GM18499 (cell line): Measurements from ENCODE around the gene HLA-DRB5.
"Not testable (repeated sequence)": the region's sequence is repeated elsewhere in the genome, so short reads cannot be mapped to it uniquely, and the experiment has no call there.

Experiments
- ATAC-seq: cut with Tn5 transposase; IDR thresholded peaks from one replicate; pipeline ENCODE4 v1.9.1; 2021; ENCODE audit warnings: moderate number of reproducible peaks; ENCODE audit not compliant: insufficient read depth, unreplicated experiment

The HLA-DRB5 gene

GRCh38 chr6:32529697-32530430, at the start of gene HLA-DRB5:
TSS of gene HLA-DRB5 (minus strand) at chr6:32530287. CDS start at chr6:32530224, 63 bp downstream.
- no peak for ATAC-seq

- ATAC-seq = no peak
These were observed 48.9 kb upstream of the HLA-DRB5 start for GRCh38 chr6:32578962-32579361.

GRCh38 chr6:32577493-32577892, 47.4 kb upstream of the HLA-DRB5 start:
- ATAC-seq = not testable (repeated sequence)

GRCh38 chr6:32576250-32576649, 46.2 kb upstream of the HLA-DRB5 start:
- no peak for ATAC-seq

- ATAC-seq = no peak
These were observed 40.3 kb upstream of the HLA-DRB5 start for GRCh38 chr6:32570363-32570905.

GRCh38 chr6:32568561-32568960, 38.5 kb upstream of the HLA-DRB5 start:
- ATAC-seq = no peak

- ATAC-seq = no peak
These were observed 36.9 kb upstream of the HLA-DRB5 start for GRCh38 chr6:32566957-32567356.

- no peak for ATAC-seq
These were observed 35.4 kb upstream of the HLA-DRB5 start for GRCh38 chr6:32565511-32565910.

- no peak for ATAC-seq
These were observed 32.9 kb upstream of the HLA-DRB5 start for GRCh38 chr6:32562940-32563339.

- ATAC-seq = no peak
These were observed 29.7 kb upstream of the HLA-DRB5 start for GRCh38 chr6:32559747-32560146.

GRCh38 chr6:32558426-32559057, 28.5 kb upstream of the HLA-DRB5 start:
- ATAC-seq = no peak

GRCh38 chr6:32554116-32554965, 24.3 kb upstream of the HLA-DRB5 start:
- no peak for ATAC-seq

- no peak for ATAC-seq
These were observed 23.1 kb upstream of the HLA-DRB5 start for GRCh38 chr6:32553037-32553742.

GRCh38 chr6:32551410-32551809, 21.3 kb upstream of the HLA-DRB5 start:
- no peak for ATAC-seq

- ATAC-seq = no peak
These were observed 9.8 kb upstream of the HLA-DRB5 start for GRCh38 chr6:32539839-32540238.

- ATAC-seq = not testable (repeated sequence)
These were observed 325 bp upstream of the HLA-DRB5 start for GRCh38 chr6:32530431-32530793.

- no peak for ATAC-seq
These were observed 7.6 kb downstream of the HLA-DRB5 start for GRCh38 chr6:32522302-32523047.

GRCh38 chr6:32519910-32520258, 10.2 kb downstream of the HLA-DRB5 start:
- ATAC-seq = no peak

GRCh38 chr6:32519118-32519909, 10.8 kb downstream of the HLA-DRB5 start:
- ATAC-seq = no peak
